Endothelial cell of umbilical vein (primary cell): Measurements from ENCODE around the gene PEMT. TPM values are rescaled to one million over a fixed set of nuclear protein-coding genes. Genes with fewer than 3 reads are reported as not detected.

Source experiments
- BruUV-seq: library from RNA; stranded (reverse); fragments of 400-500 nt; replicated peaks from 2 replicates; lab custom pipeline; 2021; lab: Mats Ljungman, UMichigan
- CTCF ChIA-PET: fragments of 300-600, 350-600 bp; sonication (Branson Sonifier 250); formaldehyde crosslinking; loops from one replicate; lab custom pipeline; 2021; ENCODE audit warnings: antibody characterized with exemption, inconsistent platforms; lab: Charles Lee
- POLR2A ChIA-PET: fragments of 300-600, 350-600 bp; sonication (Branson Sonifier 250); formaldehyde crosslinking; loops from one replicate; lab custom pipeline; 2021; ENCODE audit warnings: antibody characterized with exemption, inconsistent platforms; lab: Charles Lee
- DNase-seq: peaks from one replicate; pipeline ENCODE4 v3.0.0-alpha.2; 2011; ENCODE audit warnings: low read depth, low spot score
- FAIRE-seq: peaks from 2 replicates; lab custom pipeline; 2011; peaks lifted over from hg19 to GRCh38; lab: Jason Lieb, UNC
- H2AFZ ChIP-seq: 2 replicates; pipeline ENCODE4 v1.6.0; 2012; ENCODE audit warnings: low read depth, low read length, control low read depth, inconsistent platforms
- H3K27ac ChIP-seq: 2 replicates; pipeline ENCODE4 v1.5.1; 2011; ENCODE audit warnings: low read depth, mild to moderate bottlenecking, control low read depth, low read length, moderate library complexity; ENCODE audit not compliant: insufficient read depth
- H3K27me3 ChIP-seq, 2 experiments: 2 replicates each; pipeline versions ENCODE4 v1.6.0 to v1.6.1; 2011; ENCODE audit warnings: low read length in 2 of 2, mixed read lengths in 1 of 2; ENCODE audit not compliant: control insufficient read depth in 2 of 2, insufficient read depth in 2 of 2
- H3K36me3 ChIP-seq, 2 experiments: 2 replicates in 1 of 2; 3 replicates in 1 of 2; pipeline ENCODE4 v1.5.1; 2011; ENCODE audit warnings: low read length in 2 of 2, mild to moderate bottlenecking in 1 of 2, moderate library complexity in 1 of 2; ENCODE audit not compliant: control insufficient read depth in 2 of 2, insufficient read depth in 2 of 2; ENCODE audit errors: extremely low read depth in 1 of 2
- H3K4me1 ChIP-seq: 3 replicates; pipeline ENCODE4 v1.5.1; 2011; ENCODE audit warnings: mild to moderate bottlenecking, low read length; ENCODE audit not compliant: control insufficient read depth, insufficient read depth; ENCODE audit errors: extremely low read depth
- H3K4me2 ChIP-seq: 2 replicates; pipeline ENCODE4 v1.6.1; 2011; ENCODE audit warnings: low read length, control low read depth, mixed read lengths; ENCODE audit not compliant: insufficient read depth
- H3K4me3 ChIP-seq, 3 experiments: fragments of 200-600 bp in 1 of 3; sonication (generic), shearing (Covaris generic) in 1 of 3; replicated peaks in 1 of 3; 2 replicates each; pipeline ENCODE4 v1.5.1; 2011 to 2016; ENCODE audit warnings: control low read depth in 3 of 3, low read length in 3 of 3, mild to moderate bottlenecking in 2 of 3, inconsistent platforms in 1 of 3, low read depth in 1 of 3, moderate library complexity in 1 of 3; ENCODE audit not compliant: insufficient read depth in 1 of 3
- H3K79me2 ChIP-seq: 2 replicates; pipeline ENCODE4 v1.6.0; 2012; ENCODE audit warnings: low read length, inconsistent platforms; ENCODE audit not compliant: control insufficient read depth, insufficient read depth
- H3K9ac ChIP-seq: replicated peaks from 2 replicates; pipeline ENCODE3; 2011; ENCODE audit warnings: low read length, control low read depth; ENCODE audit not compliant: insufficient read depth; ENCODE audit errors: extremely low read depth
- H3K9me1 ChIP-seq: replicated peaks from 3 replicates; pipeline ENCODE4 v1.6.0; 2011; ENCODE audit warnings: mild to moderate bottlenecking, low read length; ENCODE audit not compliant: control insufficient read depth, insufficient read depth; ENCODE audit errors: extremely low read depth
- H3K9me3 ChIP-seq: replicated peaks from 2 replicates; pipeline ENCODE4 v1.5.1; 2012; ENCODE audit warnings: low read length, inconsistent platforms; ENCODE audit not compliant: control insufficient read depth, insufficient read depth
- H4K20me1 ChIP-seq: replicated peaks from 2 replicates; pipeline ENCODE3; 2011; ENCODE audit warnings: mild to moderate bottlenecking, low read length; ENCODE audit not compliant: control insufficient read depth, insufficient read depth; ENCODE audit errors: extremely low read depth
- CTCF ChIP-seq, 2 donors: IDR thresholded peaks; 1 replicate in 1 of 2; 2 replicates in 1 of 2; pipeline ENCODE4 v1.5.1; 2011; ENCODE audit warnings: low read length in 2 of 2, mild to moderate bottlenecking in 2 of 2, moderate library complexity in 2 of 2, control low read depth in 1 of 2, inconsistent platforms in 1 of 2, low read depth in 1 of 2; ENCODE audit not compliant: insufficient read depth in 1 of 2; ENCODE audit errors: extremely low read depth in 1 of 2
- EZH2 ChIP-seq: IDR thresholded peaks from 2 replicates; pipeline ENCODE4 v1.6.1; 2012; ENCODE audit warnings: borderline replicate concordance, low read depth, mild to moderate bottlenecking, moderate library complexity, low read length, inconsistent platforms; ENCODE audit not compliant: severe bottlenecking
- FOS ChIP-seq: IDR thresholded peaks from 2 replicates; pipeline ENCODE4 v1.6.1; 2011; ENCODE audit warnings: mild to moderate bottlenecking, low read length, moderate library complexity, borderline replicate concordance; ENCODE audit not compliant: insufficient read depth
- GATA2 ChIP-seq: IDR thresholded peaks from 2 replicates; pipeline ENCODE4 v1.7.0; 2011; ENCODE audit warnings: low read depth, mild to moderate bottlenecking, moderate library complexity, mixed read lengths, low read length; ENCODE audit not compliant: insufficient read length, insufficient read depth
- JUN ChIP-seq: IDR thresholded peaks from 2 replicates; pipeline ENCODE4 v1.6.1; 2011; ENCODE audit warnings: borderline replicate concordance, low read depth; ENCODE audit not compliant: insufficient read length, insufficient read depth
- MAX ChIP-seq: IDR thresholded peaks from 2 replicates; pipeline ENCODE4 v1.6.1; 2011; ENCODE audit not compliant: insufficient read depth, insufficient read length
- MYC ChIP-seq: IDR thresholded peaks from one replicate; pipeline ENCODE4 v1.6.1; 2011; ENCODE audit warnings: mild to moderate bottlenecking, low read depth, low read length
- POLR2A ChIP-seq: IDR thresholded peaks from 2 replicates; pipeline ENCODE4 v1.6.1; 2012; ENCODE audit warnings: low read depth, mild to moderate bottlenecking, control low read depth, low read length
- POLR2AphosphoS5 ChIP-seq: IDR thresholded peaks from 2 replicates; pipeline ENCODE4 v1.6.1; 2012; ENCODE audit warnings: low read depth, mild to moderate bottlenecking, control low read depth, low read length, moderate library complexity; ENCODE audit not compliant: insufficient read depth
- dilution Hi-C: fragments of 300-500 bp; cut with MboI; formaldehyde crosslinking; loops from one replicate; pipeline ENCODE4 v1.15.0; 2019; ENCODE audit warnings: low sequenced_read_pairs; ENCODE audit not compliant: extremely low pct_ligation_motif_present
- intact Hi-C: fragments of 100-400 bp; cut with micrococcal nuclease; formaldehyde crosslinking; loops from one replicate; pipeline ENCODE4 v1.10.0; 2022
- polyA plus RNA-seq, 4 experiments: library from polyadenylated mRNA; depleted of rRNA in 3 of 4; stranded (reverse) in 3 of 4; unstranded in 1 of 4; fragments of >200 nt; gene quantifications; 2 replicates each; pipeline versions ENCODE4 v1.2.1 to v1.2.3, GENCODE V29; 2011 to 2012; ENCODE audit warnings: missing spikeins in 1 of 4
- total RNA-seq: library from RNA; stranded (reverse); gene quantifications from 2 replicates; pipeline ENCODE4 v1.2.3, GENCODE V29; 2021

PEMT gene
- total and polyA plus RNA-seq, 2 donors (not counting 3 experiments of a cell fraction or from before 2014, with no cell fraction given), result 35.1 to 58.4 TPM

GRCh38 chr17:17514361-17514992 is 77.0 kb downstream of the PEMT start:
- no peak for FAIRE-seq
- H4K20me1 ChIP-seq, result no peaks in the 10 kb centered on the region
- H3K79me2 ChIP-seq, result no peaks in the 10 kb centered on the region
- no peak overlapping the region for H3K27ac ChIP-seq
- dilution Hi-C loops (no loop called here), intact Hi-C loops (no loop called here)
- H3K4me1 ChIP-seq, result no peaks in the 10 kb centered on the region
- H3K27me3 ChIP-seq, result no peaks in the 10 kb centered on the region
- H2AFZ ChIP-seq, result no peak overlapping the region
- no peak for DNase-seq
- no peaks in the 10 kb centered on the region for H3K9me3 ChIP-seq
- TF ChIP-seq MYC (no peak), FOS (no peak), POLR2AphosphoS5 (no peak), JUN (no peak), EZH2 (no peak)
- no peaks in the 10 kb centered on the region for H3K9me1 ChIP-seq
- no peaks in the 10 kb centered on the region for H3K36me3 ChIP-seq
- H3K4me3 ChIP-seq, result no peak overlapping the region
- no peak overlapping the region for H3K9ac ChIP-seq
- POLR2A ChIA-PET, result no interaction called here
- CTCF ChIA-PET, result interaction anchor here (0.7 to 1.2 kb wide), 2 partner anchors 18 to 33 kb away, joined by 3 to 8 read pairs; partner anchors contain the start of gene RASD1
- no peak overlapping the region for H3K4me2 ChIP-seq
- BruUV-seq, result no TSS peak

- intact Hi-C loops (no loop called here), dilution Hi-C loops (no loop called here)
- TF ChIP-seq MAX, result no peak
- TF ChIP-seq POLR2A, result no peak
- TF ChIP-seq GATA2, result no peak
- TF ChIP-seq EZH2, result no peak
- no peak for TF ChIP-seq JUN
- no peak for TF ChIP-seq MYC
- no peak for TF ChIP-seq POLR2AphosphoS5
- no peak for TF ChIP-seq FOS
- TF ChIP-seq CTCF (IDR thresholded peaks at IDR 0.05; ENCODE audit: extremely low read depth in 1 of 2, insufficient read depth in 1 of 2, low read depth in 1 of 2, low read length in 2 of 2), result no peak
- ChIA-PET POLR2A (no interaction called here), CTCF (interaction anchor here (1.2 kb wide), 1 partner anchor 17 kb away, joined by 8 read pairs; the partner anchor contains the start of gene RASD1)
- Histone ChIP-seq H3K9me1 (no peaks in the 10 kb centered on the region), H2AFZ (no peak overlapping the region), H3K9me3 (no peaks in the 10 kb centered on the region), H3K27me3 (no peaks in the 10 kb centered on the region), H3K36me3 (no peaks in the 10 kb centered on the region), H3K4me3 (no peak overlapping the region), H3K9ac (no peak overlapping the region), H3K27ac (no peak overlapping the region), H4K20me1 (no peaks in the 10 kb centered on the region), H3K79me2 (no peaks in the 10 kb centered on the region), H3K4me2 (no peak overlapping the region), H3K4me1 (no peaks in the 10 kb centered on the region)
- FAIRE-seq (no peak), DNase-seq (no peak)
- no TSS peak for BruUV-seq
Observed at GRCh38 chr17:17513626-17514025, 77.9 kb downstream of the PEMT start.
